ENCODE measurements around the gene CLP1.

- TF ChIP-seq FOXJ3 (CRISPR knock-in tag; IDR thresholded peaks at IDR 0.05), result no peak
- no peak for TF ChIP-seq CTCF (IDR thresholded peaks at IDR 0.05)
- TF ChIP-seq USF2 (IDR thresholded peaks at IDR 0.05; ENCODE audit: borderline replicate concordance, low read depth, low read length), result no peak
- no peak for TF ChIP-seq MAX (IDR thresholded peaks at IDR 0.05; ENCODE audit: low read depth)
- no peak for TF ChIP-seq SMC3 (IDR thresholded peaks at IDR 0.05; ENCODE audit: low read depth, low read length)
- no peak for TF ChIP-seq TAF1 (IDR thresholded peaks at IDR 0.05; ENCODE audit: borderline replicate concordance, low read depth, low read length)
- TF ChIP-seq RFX5 (IDR thresholded peaks at IDR 0.05; ENCODE audit: low read length), result no peak
Observed at GRCh38 chr11:57700425-57700824, 42.9 kb downstream of the CLP1 start.
